CD4-positive, alpha-beta T cell treated with Interleukin-15 for 4 hours (primary cell): Measurements from ENCODE around the gene ID3.

ENCODE experiments used
- DNase-seq: peaks from one replicate; pipeline ENCODE4 v3.0.0-alpha.2; 2020; ENCODE audit warnings: low spot score

The ID3 gene, protein sequence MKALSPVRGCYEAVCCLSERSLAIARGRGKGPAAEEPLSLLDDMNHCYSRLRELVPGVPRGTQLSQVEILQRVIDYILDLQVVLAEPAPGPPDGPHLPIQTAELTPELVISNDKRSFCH

DNA sequence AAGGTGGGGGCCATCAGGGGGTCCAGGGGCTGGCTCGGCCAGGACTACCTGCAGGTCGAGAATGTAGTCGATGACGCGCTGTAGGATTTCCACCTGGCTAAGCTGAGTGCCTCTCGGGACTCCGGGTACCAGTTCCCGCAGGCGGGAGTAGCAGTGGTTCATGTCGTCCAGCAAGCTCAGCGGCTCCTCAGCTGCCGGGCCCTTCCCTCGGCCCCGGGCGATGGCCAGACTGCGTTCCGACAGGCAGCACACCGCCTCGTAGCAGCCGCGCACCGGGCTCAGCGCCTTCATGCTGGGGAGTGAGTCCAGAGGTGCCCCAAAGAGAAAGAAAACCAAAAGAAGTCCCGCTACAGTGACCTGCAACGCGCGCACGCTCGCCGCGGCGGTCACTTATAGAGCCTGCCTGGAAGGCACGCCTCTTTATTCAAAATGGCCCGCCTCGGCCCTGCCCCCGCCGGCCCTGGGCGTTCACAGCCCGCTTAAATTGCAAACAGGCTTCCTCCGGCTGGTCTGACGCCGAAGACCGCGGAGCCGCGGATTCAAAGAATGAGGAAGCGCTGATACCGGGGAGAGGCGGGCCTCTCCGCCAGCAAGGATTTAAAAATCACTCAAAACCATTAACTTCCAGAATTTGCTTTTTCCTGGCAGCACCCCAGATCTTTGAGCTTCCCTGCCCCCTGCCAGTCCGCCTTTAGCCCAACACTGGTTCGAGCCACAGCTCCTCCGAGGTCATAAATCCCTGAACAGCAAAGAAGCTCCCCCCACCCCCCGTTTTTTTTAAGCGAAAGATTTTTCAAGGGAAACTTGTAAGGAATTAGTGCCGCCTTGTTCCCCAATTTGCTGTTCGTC lies at the start of gene ID3:
Gene ID3 (minus strand): TSS at position 366 of the 849 bp plus-strand sequence. CDS start 75 bp downstream, at position 291.
- DNase-seq = peak; percentile 86

DNA sequence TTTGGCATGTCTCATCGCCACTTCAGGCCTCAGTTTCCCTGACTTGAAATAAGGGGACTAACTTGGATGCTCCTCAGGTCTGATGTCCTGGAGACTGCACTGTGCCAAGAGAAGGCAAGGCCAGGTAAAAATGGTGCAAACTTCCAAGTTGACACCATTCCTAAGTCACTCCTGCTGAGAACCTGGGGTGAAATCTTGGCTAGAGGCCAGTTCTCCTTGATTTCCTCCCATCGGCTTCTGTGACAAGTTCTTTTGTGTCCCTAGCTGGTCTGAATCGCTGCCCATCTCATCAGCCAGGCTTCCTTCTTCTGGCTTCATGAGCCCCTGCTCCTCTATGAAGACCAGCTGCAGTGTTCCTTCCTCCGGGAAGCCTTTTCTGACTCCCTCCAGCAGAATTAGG lies 48.6 kb upstream of the ID3 start:
- DNase-seq = no peak

- no peak for DNase-seq
Measured at GRCh38 chr1:23601968-23602876, 42.9 kb upstream of the ID3 start.

DNA sequence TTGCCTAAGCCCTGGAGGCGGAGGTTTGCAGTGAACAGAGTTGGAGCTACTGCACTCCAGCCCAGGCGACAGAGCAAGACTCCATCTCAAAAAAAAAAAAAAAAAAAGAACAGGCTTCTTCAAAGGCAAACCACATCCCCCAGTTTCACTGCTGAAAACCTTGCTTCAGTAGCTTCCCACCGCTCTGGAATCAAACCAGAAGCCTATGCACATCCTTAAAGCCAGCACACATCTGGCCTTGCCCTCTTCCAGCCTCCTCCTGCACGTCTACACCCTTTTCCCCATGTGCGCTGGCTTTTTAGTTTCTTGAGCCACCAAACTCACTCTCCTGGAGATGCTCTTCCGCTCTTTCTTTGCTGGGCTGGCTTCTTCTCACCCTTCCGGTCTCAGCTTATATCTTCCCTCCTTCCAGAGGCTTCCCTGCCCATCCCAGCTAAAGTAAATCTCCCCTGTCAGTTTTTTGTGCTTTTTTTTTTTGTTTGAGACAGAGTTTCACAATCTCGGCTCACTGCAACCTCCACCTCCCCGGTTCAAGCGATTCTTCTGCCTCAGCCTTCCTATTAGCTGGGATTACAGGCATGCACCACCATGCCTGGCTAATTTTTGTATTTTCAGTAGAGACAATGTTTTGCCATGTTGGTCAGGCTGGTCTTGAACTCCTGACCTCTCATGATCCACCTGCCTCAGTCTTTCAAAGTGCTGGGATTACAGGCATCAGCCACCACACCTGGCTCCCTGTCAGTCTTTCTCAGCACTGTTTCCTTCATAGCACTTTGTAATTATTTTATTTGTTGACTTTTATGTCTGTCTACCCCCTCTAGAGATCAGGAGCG lies 42.0 kb upstream of the ID3 start:
- DNase-seq = no peak

GRCh38 chr1:23600283-23600682 lies 41.0 kb upstream of the ID3 start:
- no peak for DNase-seq

GRCh38 chr1:23599125-23599524 lies 39.8 kb upstream of the ID3 start:
- DNase-seq = no peak

DNA sequence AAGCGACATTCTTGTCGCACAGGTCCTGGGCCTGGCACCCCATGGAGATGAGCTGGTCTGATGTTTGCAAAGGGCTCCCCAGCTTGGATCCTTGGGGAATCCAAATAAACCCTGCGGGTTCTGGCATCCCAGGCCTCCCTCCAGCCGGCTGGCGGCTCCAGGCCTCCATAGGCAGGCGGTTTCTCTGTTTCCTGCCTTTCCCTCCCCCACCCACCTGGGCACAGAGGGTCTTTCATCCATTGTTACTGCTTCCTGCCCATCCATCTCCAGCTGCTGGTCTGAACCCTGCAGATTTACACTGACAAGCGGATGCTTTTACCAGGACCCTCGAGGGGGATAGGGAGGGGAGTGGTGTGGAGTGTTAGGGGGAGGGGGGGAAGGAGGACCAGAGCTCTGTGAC lies 39.1 kb upstream of the ID3 start:
- DNase-seq = no peak

- no peak for DNase-seq
Measured at GRCh38 chr1:23597635-23598388, 38.5 kb upstream of the ID3 start.

- DNase-seq = no peak
Measured at GRCh38 chr1:23596382-23597358, 37.4 kb upstream of the ID3 start.

GRCh38 chr1:23594927-23595353 lies 35.6 kb upstream of the ID3 start:
- DNase-seq = no peak

GRCh38 chr1:23594149-23594907 lies 35.0 kb upstream of the ID3 start:
- no peak for DNase-seq

GRCh38 chr1:23593556-23594148 lies 34.4 kb upstream of the ID3 start:
- no peak for DNase-seq

DNA sequence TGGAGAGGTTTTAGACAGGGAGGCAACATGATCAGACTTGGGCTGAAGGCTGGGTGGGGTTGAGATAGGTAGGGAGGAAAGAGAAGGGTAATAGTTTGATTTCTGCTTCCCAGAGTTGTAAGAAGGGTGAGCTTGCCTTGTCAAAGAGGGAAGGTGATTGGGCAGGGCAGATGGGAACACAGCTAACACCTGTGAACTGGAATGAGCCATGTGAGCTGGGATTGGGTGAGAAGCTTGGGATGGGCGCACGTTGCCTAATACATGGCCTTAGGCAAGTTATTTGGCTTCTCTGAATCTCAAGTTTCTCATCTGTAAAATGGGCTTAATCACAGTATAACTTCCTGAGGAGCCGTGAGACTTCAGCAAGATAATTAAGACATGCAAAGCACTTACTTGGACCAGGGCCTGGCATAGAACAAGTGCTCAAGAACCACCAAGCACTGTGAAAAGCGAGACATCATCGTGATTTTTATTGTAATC lies 33.8 kb upstream of the ID3 start:
- DNase-seq = no peak

GRCh38 chr1:23592209-23592892 lies 33.0 kb upstream of the ID3 start:
- no peak for DNase-seq

DNA sequence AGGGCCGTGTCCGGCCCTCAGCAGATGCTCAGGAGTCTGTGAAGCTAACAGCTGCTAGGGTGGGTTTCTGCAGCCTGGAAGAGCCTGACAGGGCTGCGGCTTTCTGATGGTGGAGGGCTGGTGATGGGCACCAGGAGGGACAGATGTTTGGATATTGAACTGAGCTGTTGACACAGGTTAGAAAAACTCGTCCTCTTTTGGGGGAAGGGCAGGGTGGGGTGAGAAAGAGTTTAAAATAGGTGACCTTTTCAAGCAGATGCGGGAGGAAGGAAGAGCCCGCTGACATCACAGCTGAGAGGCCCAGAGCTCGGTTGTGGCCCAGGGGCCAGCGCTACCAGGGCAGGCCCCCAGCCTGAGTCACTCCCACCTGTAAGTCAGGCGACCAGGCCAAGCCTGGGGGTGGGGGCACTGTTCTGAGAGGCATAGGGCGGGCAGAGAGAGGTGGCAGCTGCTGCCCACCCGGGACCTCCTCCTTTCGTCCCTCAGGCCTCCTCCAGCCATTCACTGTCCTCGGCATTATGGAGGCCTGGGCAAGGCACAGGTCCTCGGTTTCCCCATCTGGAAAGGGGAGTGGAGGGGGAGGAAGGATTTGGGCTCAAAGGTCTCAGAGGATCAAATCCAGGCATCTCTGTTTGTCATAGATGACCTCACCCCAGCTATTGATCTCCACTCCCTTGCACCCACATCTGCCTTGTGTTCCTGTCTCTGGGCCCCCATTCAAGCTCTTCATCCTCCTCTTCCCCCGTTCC lies 32.3 kb upstream of the ID3 start:
- no peak for DNase-seq

DNA sequence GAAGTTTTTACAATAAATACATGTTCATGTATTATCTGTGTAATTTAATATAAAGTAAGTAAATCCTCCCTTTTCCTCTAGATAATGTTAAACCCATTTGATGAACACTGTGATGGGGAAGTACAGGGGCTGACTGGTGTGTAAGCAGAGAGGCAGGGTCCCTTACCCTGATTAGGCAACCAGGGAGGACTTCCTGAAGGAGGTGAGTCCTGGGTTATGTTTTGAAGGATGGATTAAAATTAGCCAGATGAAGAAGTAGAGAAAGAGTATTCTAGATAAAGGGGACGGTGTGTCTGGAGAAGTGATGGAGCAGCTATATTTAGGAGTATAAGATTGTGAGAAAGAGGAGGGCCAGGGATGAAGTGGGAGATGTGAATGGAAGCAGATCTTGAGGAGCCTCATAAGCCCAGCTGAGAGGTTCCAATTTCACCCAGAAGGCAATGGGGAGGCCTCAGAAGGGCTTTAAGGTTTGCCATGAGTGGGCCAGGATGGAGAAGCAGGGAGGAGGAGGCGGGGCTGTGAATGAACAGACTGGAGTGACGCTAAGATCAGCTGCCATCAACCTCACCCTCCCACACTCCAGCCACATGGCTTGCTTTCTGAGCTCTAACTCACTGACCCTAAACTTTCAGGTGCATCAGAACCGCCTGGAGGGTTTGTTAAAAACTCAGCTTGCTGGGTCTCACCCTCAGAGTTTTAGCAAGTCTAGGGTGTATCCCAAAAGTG lies 30.9 kb upstream of the ID3 start:
- no peak for DNase-seq
